Measurements from ENCODE around the gene SPATA6L. TPM values are rescaled to one million over a fixed set of nuclear protein-coding genes. Genes with fewer than 3 reads are reported as not detected.

The SPATA6L gene
- total RNA-seq, 1 experiment from 2014 or later = 7.1 TPM

DNA sequence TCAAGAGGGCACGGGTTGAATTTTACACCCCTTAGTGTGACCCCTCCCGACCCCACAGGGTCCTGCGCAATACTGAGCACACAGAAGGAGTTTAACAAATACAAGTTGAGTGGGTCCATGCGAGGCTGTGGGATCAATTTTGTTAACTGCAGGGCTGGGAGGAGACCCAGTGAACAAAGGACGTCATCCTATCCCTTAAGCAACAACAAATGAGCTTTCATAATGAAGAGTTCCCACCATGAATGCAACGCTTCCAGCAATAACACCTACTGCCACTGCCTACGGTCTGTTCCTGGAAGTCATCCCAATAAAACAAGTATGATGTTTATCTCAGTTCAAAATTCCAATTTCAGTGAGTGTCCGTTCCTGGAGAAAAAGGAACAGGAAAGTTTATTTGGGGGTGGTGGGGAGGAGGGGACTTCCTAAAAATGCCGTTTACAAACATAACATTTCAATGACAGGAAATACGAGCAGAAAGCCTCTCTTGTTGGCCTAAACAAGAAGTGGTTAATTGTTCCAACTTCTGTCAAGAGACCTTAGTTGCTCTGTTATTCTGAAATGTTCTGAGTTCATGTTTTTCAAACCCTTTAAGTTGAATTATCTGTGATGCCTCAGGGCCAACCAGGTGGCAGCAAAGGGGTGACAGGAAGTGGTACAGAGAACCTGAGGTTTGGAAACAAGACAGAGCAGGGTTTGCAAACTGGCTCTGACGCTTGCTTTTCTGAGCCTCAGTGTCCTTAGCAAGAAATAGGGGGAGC is 69.9 kb downstream of the SPATA6L start:
- intact Hi-C loops (cut with micrococcal nuclease; ENCODE audit: unreplicated experiment) = no loop called here
- H3K9me3 ChIP-seq (ENCODE audit: insufficient read depth, low read depth) = no peaks in the 10 kb centered on the region
- H3K79me2 ChIP-seq (ENCODE audit: low read depth) = no peaks in the 10 kb centered on the region
- no peak overlapping the region for H2AFZ ChIP-seq
- H3K27me3 ChIP-seq (ENCODE audit: insufficient read depth, low read depth) = no peaks in the 10 kb centered on the region
- TF ChIP-seq EZH2 (IDR thresholded peaks at IDR 0.05; ENCODE audit: low read depth) (no peak), CTCF (conservative IDR thresholded peaks at IDR 0.05) (no peak)
- H3K4me3 ChIP-seq = no peak overlapping the region
- H3K4me1 ChIP-seq (replicated peaks; ENCODE audit: insufficient read depth) = no peaks in the 10 kb centered on the region
- no peaks in the 10 kb centered on the region for H4K20me1 ChIP-seq (ENCODE audit: insufficient read depth)
- no peaks in the 10 kb centered on the region for H3K36me3 ChIP-seq (ENCODE audit: low read depth)
- no peaks in the 10 kb centered on the region for H3K9me2 ChIP-seq (ENCODE audit: insufficient read depth)
- no TSS peak for BruUV-seq (replicated peaks)
- no peak overlapping the region for H3K4me2 ChIP-seq
- ChIA-PET POLR2A (ENCODE audit: unreplicated experiment) (no interaction called here), CTCF (no interaction called here)
- H3K27ac ChIP-seq = no peak overlapping the region
- H3F3A ChIP-seq (ENCODE audit: insufficient read depth, low read depth) = no peaks in the 10 kb centered on the region
- no peak for DNase-seq

- no peak overlapping the region for H3K4me3 ChIP-seq
- H4K20me1 ChIP-seq (ENCODE audit: insufficient read depth) = no peaks in the 10 kb centered on the region
- H3K9me2 ChIP-seq (ENCODE audit: insufficient read depth) = no peaks in the 10 kb centered on the region
- no peak overlapping the region for H3K27ac ChIP-seq
- H3K27me3 ChIP-seq (ENCODE audit: insufficient read depth, low read depth) = no peaks in the 10 kb centered on the region
- intact Hi-C loops (cut with micrococcal nuclease; ENCODE audit: unreplicated experiment) = no loop called here
- H3F3A ChIP-seq (ENCODE audit: insufficient read depth, low read depth) = no peaks in the 10 kb centered on the region
- CTCF ChIA-PET = no interaction called here
- POLR2A ChIA-PET (ENCODE audit: unreplicated experiment) = no interaction called here
- no TSS peak for BruUV-seq (replicated peaks)
- H3K9me3 ChIP-seq (ENCODE audit: insufficient read depth, low read depth) = no peaks in the 10 kb centered on the region
- TF ChIP-seq CTCF (conservative IDR thresholded peaks at IDR 0.05) (no peak), EZH2 (IDR thresholded peaks at IDR 0.05; ENCODE audit: low read depth) (no peak)
- H3K4me2 ChIP-seq = no peak overlapping the region
- no peaks in the 10 kb centered on the region for H3K36me3 ChIP-seq (ENCODE audit: low read depth)
- no peak overlapping the region for H2AFZ ChIP-seq
- DNase-seq = no peak
- no peaks in the 10 kb centered on the region for H3K4me1 ChIP-seq (replicated peaks; ENCODE audit: insufficient read depth)
- no peaks in the 10 kb centered on the region for H3K79me2 ChIP-seq (ENCODE audit: low read depth)
These were observed 71.3 kb downstream of the SPATA6L start for GRCh38 chr9:4594994-4595393.

GRCh38 chr9:4594545-4594944 is 71.7 kb downstream of the SPATA6L start:
- ChIA-PET CTCF (no interaction called here), POLR2A (ENCODE audit: unreplicated experiment) (interaction anchor here (0.6 kb wide), 1 partner anchor 9 kb away, joined by 5 read pairs; no protein-coding TSS in a partner anchor)
- H3K4me3 ChIP-seq = no peak overlapping the region
- no peaks in the 10 kb centered on the region for H3K9me2 ChIP-seq (ENCODE audit: insufficient read depth)
- H3K4me2 ChIP-seq = no peak overlapping the region
- no peaks in the 10 kb centered on the region for H3K27me3 ChIP-seq (ENCODE audit: insufficient read depth, low read depth)
- intact Hi-C loops (cut with micrococcal nuclease; ENCODE audit: unreplicated experiment) = no loop called here
- no peak for TF ChIP-seq EZH2 (IDR thresholded peaks at IDR 0.05; ENCODE audit: low read depth)
- TF ChIP-seq CTCF (conservative IDR thresholded peaks at IDR 0.05) = no peak
- no peak overlapping the region for H2AFZ ChIP-seq
- H3F3A ChIP-seq (ENCODE audit: insufficient read depth, low read depth) = no peaks in the 10 kb centered on the region
- no peaks in the 10 kb centered on the region for H3K36me3 ChIP-seq (ENCODE audit: low read depth)
- no peak for DNase-seq
- no peaks in the 10 kb centered on the region for H3K9me3 ChIP-seq (ENCODE audit: insufficient read depth, low read depth)
- BruUV-seq (replicated peaks) = no TSS peak
- no peaks in the 10 kb centered on the region for H3K79me2 ChIP-seq (ENCODE audit: low read depth)
- no peaks in the 10 kb centered on the region for H3K4me1 ChIP-seq (replicated peaks; ENCODE audit: insufficient read depth)
- no peak overlapping the region for H3K27ac ChIP-seq
- H4K20me1 ChIP-seq (ENCODE audit: insufficient read depth) = no peaks in the 10 kb centered on the region
